WERI-Rb-1 (cell line): ENCODE results near the gene CYB561D1.
A peak's percentile ranks its signal among the peaks of the same experiment; 100 is the strongest.
"Not testable (repeated sequence)": the region's sequence is repeated elsewhere in the genome, so short reads cannot be mapped to it uniquely, and the experiment has no call there.

Experiments
- DNase-seq: peaks from one replicate; pipeline ENCODE4 v3.0.0-alpha.2; 2020
- H3K27ac ChIP-seq: fragments of 250-450 bp; sonication (Bioruptor Pico); 2 replicates; pipeline ENCODE4 v1.5.1; 2020; ENCODE audit warnings: mild to moderate bottlenecking, moderate library complexity
- H3K27me3 ChIP-seq: fragments of 250-450 bp; sonication (Bioruptor Pico); 2 replicates; pipeline ENCODE4 v1.5.1; 2021; ENCODE audit warnings: mild to moderate bottlenecking, low read depth, moderate library complexity; ENCODE audit not compliant: insufficient read depth, severe bottlenecking
- H3K36me3 ChIP-seq: fragments of 250-450 bp; sonication (Bioruptor Pico); 2 replicates; pipeline ENCODE4 v1.5.1; 2020; ENCODE audit warnings: mild to moderate bottlenecking, moderate library complexity
- H3K4me3 ChIP-seq: 2 replicates; pipeline ENCODE4 v1.5.1; 2011; ENCODE audit warnings: low read depth, mild to moderate bottlenecking, control low read depth, low read length
- H3K9me3 ChIP-seq: fragments of 250-450 bp; sonication (Bioruptor Pico); 2 replicates; pipeline ENCODE4 v1.5.1; 2021; ENCODE audit warnings: mild to moderate bottlenecking, moderate library complexity; ENCODE audit not compliant: severe bottlenecking
- TF ChIP-seq, protein P1 (sequence below): IDR thresholded peaks from 2 replicates; pipeline ENCODE4 v1.5.1; 2011; ENCODE audit warnings: low read depth, mild to moderate bottlenecking, control low read depth, inconsistent platforms, low read length

Gene CYB561D1, protein sequence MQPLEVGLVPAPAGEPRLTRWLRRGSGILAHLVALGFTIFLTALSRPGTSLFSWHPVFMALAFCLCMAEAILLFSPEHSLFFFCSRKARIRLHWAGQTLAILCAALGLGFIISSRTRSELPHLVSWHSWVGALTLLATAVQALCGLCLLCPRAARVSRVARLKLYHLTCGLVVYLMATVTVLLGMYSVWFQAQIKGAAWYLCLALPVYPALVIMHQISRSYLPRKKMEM

DNA sequence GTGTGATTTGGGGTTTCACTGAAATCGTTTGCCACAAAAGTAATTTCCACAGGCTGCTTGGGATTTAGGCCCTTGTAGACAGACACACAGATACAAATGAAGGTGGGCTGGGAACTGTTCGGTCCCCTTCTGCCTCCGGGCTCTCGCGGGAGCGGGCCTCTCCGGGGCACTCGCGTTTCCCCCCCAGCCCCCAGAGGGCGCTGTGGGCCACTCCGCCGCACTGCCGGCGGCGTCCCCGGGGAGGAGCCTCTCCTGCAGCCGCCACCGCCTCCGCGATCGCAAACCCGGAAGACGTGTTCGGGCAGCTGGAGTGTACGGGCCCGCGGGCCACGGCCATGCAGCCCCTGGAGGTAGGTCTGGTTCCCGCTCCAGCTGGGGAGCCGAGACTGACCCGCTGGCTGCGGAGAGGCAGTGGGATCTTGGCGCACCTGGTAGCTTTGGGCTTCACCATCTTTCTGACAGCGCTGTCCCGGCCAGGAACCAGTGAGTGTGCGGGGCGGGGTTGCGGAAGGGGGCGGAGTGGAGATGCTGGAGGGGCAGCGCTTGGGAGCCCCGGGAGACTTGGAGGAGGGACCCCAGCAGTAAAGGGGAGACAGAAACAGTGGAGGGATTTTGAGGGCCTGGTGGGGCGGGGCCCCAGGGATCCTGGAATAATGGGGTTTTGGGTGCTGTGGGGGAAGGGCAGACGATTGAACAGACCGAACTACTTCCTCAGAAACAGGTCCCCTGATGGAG, at the start of gene CYB561D1:
TSS of gene CYB561D1 (plus strand) at position 290 of the 735 bp plus-strand sequence. CDS start at position 336, 46 bp downstream.
- peak; percentile 90 for DNase-seq
- Histone ChIP-seq H3K27me3 (no peaks in the 10 kb centered on the region), H3K27ac (peak within 1 kb of the TSS; percentile 57), H3K36me3 (peaks cover 42% of the 10 kb centered on the region), H3K4me3 (peak within 1 kb of the TSS; percentile 91), H3K9me3 (no peaks in the 10 kb centered on the region)
- TF ChIP-seq, protein P1, sequence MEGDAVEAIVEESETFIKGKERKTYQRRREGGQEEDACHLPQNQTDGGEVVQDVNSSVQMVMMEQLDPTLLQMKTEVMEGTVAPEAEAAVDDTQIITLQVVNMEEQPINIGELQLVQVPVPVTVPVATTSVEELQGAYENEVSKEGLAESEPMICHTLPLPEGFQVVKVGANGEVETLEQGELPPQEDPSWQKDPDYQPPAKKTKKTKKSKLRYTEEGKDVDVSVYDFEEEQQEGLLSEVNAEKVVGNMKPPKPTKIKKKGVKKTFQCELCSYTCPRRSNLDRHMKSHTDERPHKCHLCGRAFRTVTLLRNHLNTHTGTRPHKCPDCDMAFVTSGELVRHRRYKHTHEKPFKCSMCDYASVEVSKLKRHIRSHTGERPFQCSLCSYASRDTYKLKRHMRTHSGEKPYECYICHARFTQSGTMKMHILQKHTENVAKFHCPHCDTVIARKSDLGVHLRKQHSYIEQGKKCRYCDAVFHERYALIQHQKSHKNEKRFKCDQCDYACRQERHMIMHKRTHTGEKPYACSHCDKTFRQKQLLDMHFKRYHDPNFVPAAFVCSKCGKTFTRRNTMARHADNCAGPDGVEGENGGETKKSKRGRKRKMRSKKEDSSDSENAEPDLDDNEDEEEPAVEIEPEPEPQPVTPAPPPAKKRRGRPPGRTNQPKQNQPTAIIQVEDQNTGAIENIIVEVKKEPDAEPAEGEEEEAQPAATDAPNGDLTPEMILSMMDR, result peak; percentile 92

DNA sequence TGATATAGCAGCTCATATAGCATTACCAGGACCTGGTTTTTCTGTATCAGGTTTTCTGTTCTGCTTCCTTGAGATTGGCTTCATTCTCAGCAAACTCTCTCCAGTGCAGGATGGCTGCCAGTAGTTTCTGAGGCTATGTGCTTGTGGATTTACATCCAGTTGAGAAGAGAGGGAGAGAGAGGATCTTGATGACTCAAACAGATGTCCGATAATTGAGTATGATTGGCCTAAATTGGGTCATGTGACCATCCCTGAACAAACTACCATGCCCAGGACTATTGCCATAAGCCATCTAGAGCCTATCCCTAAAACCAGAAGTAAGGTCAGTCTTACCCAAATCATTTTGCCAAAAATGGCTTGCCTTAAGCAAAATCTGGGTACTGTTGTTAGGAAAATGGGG, 49.5 kb upstream of the CYB561D1 start:
- Histone ChIP-seq H3K27ac (no peak overlapping the region), H3K27me3 (peaks cover 2% of the 10 kb centered on the region), H3K4me3 (no peak overlapping the region), H3K36me3 (no peaks in the 10 kb centered on the region), H3K9me3 (no peaks in the 10 kb centered on the region)
- no peak for DNase-seq
- TF ChIP-seq, protein P1, result no peak

DNA sequence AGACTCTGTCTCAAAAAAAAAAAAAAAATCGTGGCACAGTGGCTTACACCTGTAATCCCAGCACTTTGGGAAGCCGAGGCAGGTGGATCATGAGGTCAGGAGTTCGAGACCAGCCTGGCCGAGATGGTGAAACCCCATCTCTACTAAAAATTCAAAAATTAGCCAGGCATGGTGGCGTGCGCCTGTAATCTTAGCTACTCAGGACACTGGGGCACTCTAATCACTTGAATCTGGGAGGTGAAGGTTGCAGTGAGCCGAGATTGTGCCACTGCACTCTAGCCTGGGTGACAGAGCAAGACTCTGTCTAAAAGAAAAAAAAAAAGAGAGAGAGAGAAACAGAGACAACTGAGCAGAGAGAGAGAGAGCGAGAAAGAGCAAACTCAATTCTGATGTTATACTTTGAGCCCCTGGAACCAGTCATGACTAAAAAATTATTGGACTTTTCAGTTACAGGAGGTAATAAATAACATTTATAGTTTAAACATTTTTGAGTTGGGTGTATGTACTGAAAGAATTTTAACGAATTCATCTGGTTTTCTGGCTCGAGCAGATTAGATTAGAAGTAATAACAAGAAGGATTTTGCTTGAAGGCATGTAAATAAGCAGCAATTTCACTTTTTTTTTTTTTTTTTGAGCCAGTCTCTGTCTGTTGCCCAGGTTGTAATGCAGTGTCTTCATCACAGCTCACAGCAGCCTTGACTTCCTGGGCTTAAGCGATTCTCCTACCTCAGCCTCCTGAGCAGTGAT, 47.8 kb upstream of the CYB561D1 start:
- DNase-seq, H3K36me3 ChIP-seq, H3K27me3 ChIP-seq: not testable (repeated sequence)

DNA sequence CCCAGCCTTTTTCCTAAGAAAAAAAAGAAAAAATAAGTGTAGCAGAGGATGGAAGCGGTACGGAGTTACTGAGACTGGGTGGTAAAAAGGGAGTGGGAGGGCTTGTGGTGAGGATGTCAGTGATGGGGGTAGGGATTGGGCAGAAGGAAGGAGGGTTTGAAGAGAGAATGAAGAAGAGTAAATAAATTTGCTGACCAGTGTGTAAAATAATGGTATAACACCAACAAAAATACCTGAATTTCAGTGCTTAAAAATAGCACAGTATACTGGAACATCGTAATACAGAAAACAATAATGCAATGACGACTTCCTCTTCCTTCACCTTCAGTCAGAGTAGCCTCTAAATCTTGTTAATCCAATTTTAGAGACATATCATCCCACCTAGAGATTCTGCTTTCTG, 46.4 kb upstream of the CYB561D1 start:
- Histone ChIP-seq H3K36me3 (no peaks in the 10 kb centered on the region), H3K27ac (no peak overlapping the region), H3K4me3 (no peak overlapping the region), H3K27me3 (no peaks in the 10 kb centered on the region), H3K9me3 (no peaks in the 10 kb centered on the region)
- TF ChIP-seq, protein P1, result no peak
- no peak for DNase-seq

More for the DNA sequence above, 47.8 kb upstream of the CYB561D1 start:
- not testable (repeated sequence) for H3K4me3 ChIP-seq, H3K27ac ChIP-seq, H3K9me3 ChIP-seq

DNA sequence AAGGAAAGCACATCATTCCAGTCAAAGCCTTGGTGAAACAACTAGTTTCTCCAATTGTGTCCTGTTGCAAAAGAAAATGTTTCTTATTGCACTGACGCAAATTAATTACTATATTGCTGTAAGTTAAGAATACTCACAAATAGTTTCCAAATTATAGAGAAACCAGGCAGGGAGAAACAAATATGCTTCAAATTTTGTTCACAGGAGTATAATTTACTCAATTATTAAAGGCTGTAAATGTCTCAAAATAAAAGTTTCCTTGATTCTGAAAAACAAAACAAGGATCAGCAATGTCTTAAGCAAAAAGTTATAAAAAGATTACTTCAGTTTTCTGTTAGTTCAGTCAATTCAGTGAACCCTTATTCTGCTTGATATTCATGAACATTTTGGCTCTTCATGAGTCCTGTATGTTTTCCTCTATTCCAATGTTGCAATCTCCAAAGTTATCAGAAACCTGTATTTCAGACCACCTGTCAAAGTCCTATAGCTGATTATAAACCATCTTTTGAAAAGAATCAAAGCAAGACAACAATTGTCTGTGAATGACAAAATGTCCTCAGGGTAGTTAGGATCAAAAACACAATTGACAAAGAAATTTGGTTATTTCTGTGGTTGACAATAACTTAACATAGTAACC, 39.3 kb upstream of the CYB561D1 start:
- no peaks in the 10 kb centered on the region for H3K36me3 ChIP-seq
- no peak overlapping the region for H3K27ac ChIP-seq
- peaks cover 8% of the 10 kb centered on the region for H3K9me3 ChIP-seq
- TF ChIP-seq, protein P1, result no peak
- no peak for DNase-seq
- H3K4me3 ChIP-seq, result no peak overlapping the region
- H3K27me3 ChIP-seq, result peaks cover 3% of the 10 kb centered on the region
